ENCODE measurements around the gene ACSM4. TPM values are rescaled to one million over a fixed set of nuclear protein-coding genes. Genes with fewer than 3 reads are reported as not detected.
"Not testable (repeated sequence)": the region's sequence is repeated elsewhere in the genome, so short reads cannot be mapped to it uniquely, and the experiment has no call there.

Gene ACSM4
- total RNA-seq (not detected), polyA plus RNA-seq (not detected)

- Mint-ChIP-seq H3K27me3 (peaks cover 7% of the 10 kb centered on the region), H3K4me1 (no peaks in the 10 kb centered on the region), H3K4me3 (no peak within 1 kb of the TSS), H3K36me3 (no peaks in the 10 kb centered on the region), H3K27ac (no peak within 1 kb of the TSS), H3K9me3 (no peaks in the 10 kb centered on the region)
- DNase-seq, result no peak
- Histone ChIP-seq H3K4me1 (ENCODE audit: control insufficient read depth, insufficient read depth, low read length, poor library complexity, severe bottlenecking) (no peaks in the 10 kb centered on the region), H3K4me3 (ENCODE audit: low read depth, low read length) (no peak within 1 kb of the TSS), H3K9me3 (ENCODE audit: control insufficient read depth in 2 of 2, low read length in 2 of 2) (no peaks in the 10 kb centered on the region), H3K36me3 (ENCODE audit: control insufficient read depth, insufficient read depth, low read length) (no peaks in the 10 kb centered on the region), H3K27ac (ENCODE audit: insufficient read depth, low read length, poor library complexity, severe bottlenecking) (no peak within 1 kb of the TSS), H3K27me3 (ENCODE audit: control insufficient read depth, insufficient read depth, low read length) (peaks cover 6% of the 10 kb centered on the region)
- ATAC-seq (ENCODE audit: low read depth in 2 of 2), result no peak
Observed at GRCh38 chr12:7303772-7304171, at the start of gene ACSM4. Gene ACSM4, plus strand, starts transcription at chr12:7304072. Its CDS starts 260 bp downstream, at chr12:7304332.

GRCh38 chr12:7259060-7259459, 44.8 kb upstream of the ACSM4 start:
- H3K4me3 ChIP-seq (ENCODE audit: low read depth, low read length), result no peak overlapping the region
- H3K27me3 ChIP-seq (ENCODE audit: control insufficient read depth, insufficient read depth, low read length), result peaks cover 5% of the 10 kb centered on the region
- Mint-ChIP-seq H3K27me3 (peaks cover 22% of the 10 kb centered on the region), H3K4me1 (no peaks in the 10 kb centered on the region), H3K9me3 (peaks cover 0 to 3% (median 0%) of the 10 kb centered on the region in 7 donors), H3K4me3 (no peak overlapping the region), H3K36me3 (no peaks in the 10 kb centered on the region), H3K27ac (no peak overlapping the region)
- DNase-seq (no peak), ATAC-seq (ENCODE audit: low read depth in 2 of 2) (no peak)
- H3K9me3 ChIP-seq (ENCODE audit: control insufficient read depth in 2 of 2, low read length in 2 of 2), result no peaks in the 10 kb centered on the region
- H3K4me1 ChIP-seq (ENCODE audit: control insufficient read depth, insufficient read depth, low read length, poor library complexity, severe bottlenecking), result no peaks in the 10 kb centered on the region
- H3K27ac ChIP-seq (ENCODE audit: insufficient read depth, low read length, poor library complexity, severe bottlenecking), result no peak overlapping the region
- no peaks in the 10 kb centered on the region for H3K36me3 ChIP-seq (ENCODE audit: control insufficient read depth, insufficient read depth, low read length)

GRCh38 chr12:7264538-7264937, 39.3 kb upstream of the ACSM4 start:
- H3K9me3 Mint-ChIP-seq, result no peaks in the 10 kb centered on the region
- no peaks in the 10 kb centered on the region for H3K36me3 Mint-ChIP-seq
- no peaks in the 10 kb centered on the region for H3K9me3 ChIP-seq (ENCODE audit: control insufficient read depth in 2 of 2, low read length in 2 of 2)
- H3K4me3 Mint-ChIP-seq, result no peak overlapping the region
- H3K36me3 ChIP-seq (ENCODE audit: control insufficient read depth, insufficient read depth, low read length), result no peaks in the 10 kb centered on the region
- no peak overlapping the region for H3K4me3 ChIP-seq (ENCODE audit: low read depth, low read length)
- H3K27me3 Mint-ChIP-seq, result peaks cover 12% of the 10 kb centered on the region
- no peak overlapping the region for H3K27ac Mint-ChIP-seq
- DNase-seq, result no peak
- no peaks in the 10 kb centered on the region for H3K4me1 Mint-ChIP-seq
- no peaks in the 10 kb centered on the region for H3K4me1 ChIP-seq (ENCODE audit: control insufficient read depth, insufficient read depth, low read length, poor library complexity, severe bottlenecking)
- no peak overlapping the region for H3K27ac ChIP-seq (ENCODE audit: insufficient read depth, low read length, poor library complexity, severe bottlenecking)
- no peak for ATAC-seq (ENCODE audit: low read depth in 2 of 2)
- H3K27me3 ChIP-seq (ENCODE audit: control insufficient read depth, insufficient read depth, low read length), result peaks cover 2% of the 10 kb centered on the region

GRCh38 chr12:7265251-7265650, 38.6 kb upstream of the ACSM4 start:
- ATAC-seq (ENCODE audit: low read depth in 2 of 2) (no peak), DNase-seq (no peak)
- no peaks in the 10 kb centered on the region for H3K9me3 ChIP-seq (ENCODE audit: control insufficient read depth in 2 of 2, low read length in 2 of 2)
- H3K27me3 ChIP-seq (ENCODE audit: control insufficient read depth, insufficient read depth, low read length), result peaks cover 2% of the 10 kb centered on the region
- no peak overlapping the region for H3K27ac Mint-ChIP-seq
- no peak overlapping the region for H3K27ac ChIP-seq (ENCODE audit: insufficient read depth, low read length, poor library complexity, severe bottlenecking)
- peaks cover 5% of the 10 kb centered on the region for H3K27me3 Mint-ChIP-seq
- no peak overlapping the region for H3K4me3 ChIP-seq (ENCODE audit: low read depth, low read length)
- no peaks in the 10 kb centered on the region for H3K4me1 Mint-ChIP-seq
- no peaks in the 10 kb centered on the region for H3K36me3 Mint-ChIP-seq
- no peak overlapping the region for H3K4me3 Mint-ChIP-seq
- H3K9me3 Mint-ChIP-seq, result no peaks in the 10 kb centered on the region
- no peaks in the 10 kb centered on the region for H3K4me1 ChIP-seq (ENCODE audit: control insufficient read depth, insufficient read depth, low read length, poor library complexity, severe bottlenecking)
- no peaks in the 10 kb centered on the region for H3K36me3 ChIP-seq (ENCODE audit: control insufficient read depth, insufficient read depth, low read length)

- Histone ChIP-seq H3K4me1 (ENCODE audit: control insufficient read depth, insufficient read depth, low read length, poor library complexity, severe bottlenecking) (no peaks in the 10 kb centered on the region), H3K27ac (ENCODE audit: insufficient read depth, low read length, poor library complexity, severe bottlenecking) (no peak overlapping the region), H3K36me3 (ENCODE audit: control insufficient read depth, insufficient read depth, low read length) (no peaks in the 10 kb centered on the region), H3K4me3 (ENCODE audit: low read depth, low read length) (no peak overlapping the region), H3K9me3 (ENCODE audit: control insufficient read depth in 2 of 2, low read length in 2 of 2) (no peaks in the 10 kb centered on the region), H3K27me3 (ENCODE audit: control insufficient read depth, insufficient read depth, low read length) (peaks cover 3% of the 10 kb centered on the region)
- H3K27me3 Mint-ChIP-seq, result peaks cover 11% of the 10 kb centered on the region
- H3K36me3 Mint-ChIP-seq, result no peaks in the 10 kb centered on the region
- H3K27ac Mint-ChIP-seq, result no peak overlapping the region
- H3K4me1 Mint-ChIP-seq, result no peaks in the 10 kb centered on the region
- H3K9me3 Mint-ChIP-seq, result no peaks in the 10 kb centered on the region
- H3K4me3 Mint-ChIP-seq, result no peak overlapping the region
- no peak for ATAC-seq (ENCODE audit: low read depth in 2 of 2)
- DNase-seq, result no peak
Observed at GRCh38 chr12:7269273-7269672, 34.6 kb upstream of the ACSM4 start.

GRCh38 chr12:7271893-7272514, 31.9 kb upstream of the ACSM4 start:
- ATAC-seq (ENCODE audit: low read depth in 2 of 2) (no peak), DNase-seq (no peak)
- no peak overlapping the region for H3K4me3 ChIP-seq (ENCODE audit: low read depth, low read length)
- Mint-ChIP-seq H3K9me3 (no peaks in the 10 kb centered on the region), H3K27me3 (peaks cover 18% of the 10 kb centered on the region), H3K4me1 (no peaks in the 10 kb centered on the region), H3K27ac (no peak overlapping the region), H3K36me3 (no peaks in the 10 kb centered on the region), H3K4me3 (no peak overlapping the region)
- no peaks in the 10 kb centered on the region for H3K36me3 ChIP-seq (ENCODE audit: control insufficient read depth, insufficient read depth, low read length)
- no peaks in the 10 kb centered on the region for H3K9me3 ChIP-seq (ENCODE audit: control insufficient read depth in 2 of 2, low read length in 2 of 2)
- peaks cover 3% of the 10 kb centered on the region for H3K27me3 ChIP-seq (ENCODE audit: control insufficient read depth, insufficient read depth, low read length)
- no peaks in the 10 kb centered on the region for H3K4me1 ChIP-seq (ENCODE audit: control insufficient read depth, insufficient read depth, low read length, poor library complexity, severe bottlenecking)
- no peak overlapping the region for H3K27ac ChIP-seq (ENCODE audit: insufficient read depth, low read length, poor library complexity, severe bottlenecking)

- not testable (repeated sequence) for H3K4me1 ChIP-seq (ENCODE audit: control insufficient read depth, insufficient read depth, low read length, poor library complexity, severe bottlenecking); H3K9me3 Mint-ChIP-seq; DNase-seq; H3K4me3 ChIP-seq (ENCODE audit: low read depth, low read length); H3K27ac ChIP-seq (ENCODE audit: insufficient read depth, low read length, poor library complexity, severe bottlenecking); H3K27me3 ChIP-seq (ENCODE audit: control insufficient read depth, insufficient read depth, low read length); ATAC-seq (ENCODE audit: low read depth in 2 of 2); H3K4me1 Mint-ChIP-seq; H3K4me3 Mint-ChIP-seq; H3K9me3 ChIP-seq (ENCODE audit: control insufficient read depth in 2 of 2, low read length in 2 of 2); H3K36me3 ChIP-seq (ENCODE audit: control insufficient read depth, insufficient read depth, low read length); H3K36me3 Mint-ChIP-seq; H3K27ac Mint-ChIP-seq
- H3K27me3 Mint-ChIP-seq, result peaks cover 14% of the 10 kb centered on the region
Observed at GRCh38 chr12:7275482-7275881, 28.4 kb upstream of the ACSM4 start.

GRCh38 chr12:7282844-7283243, 21.0 kb upstream of the ACSM4 start:
- H3K4me1 Mint-ChIP-seq, result no peaks in the 10 kb centered on the region
- DNase-seq, result no peak
- no peaks in the 10 kb centered on the region for H3K9me3 ChIP-seq (ENCODE audit: control insufficient read depth in 2 of 2, low read length in 2 of 2)
- no peaks in the 10 kb centered on the region for H3K36me3 ChIP-seq (ENCODE audit: control insufficient read depth, insufficient read depth, low read length)
- no peak overlapping the region for H3K4me3 Mint-ChIP-seq
- H3K27ac ChIP-seq (ENCODE audit: insufficient read depth, low read length, poor library complexity, severe bottlenecking), result no peak overlapping the region
- H3K27me3 ChIP-seq (ENCODE audit: control insufficient read depth, insufficient read depth, low read length), result peaks cover 6% of the 10 kb centered on the region
- H3K9me3 Mint-ChIP-seq, result peaks cover 0 to 23% (median 8%) of the 10 kb centered on the region in 7 donors
- no peak overlapping the region for H3K27ac Mint-ChIP-seq
- no peak for ATAC-seq (ENCODE audit: low read depth in 2 of 2)
- H3K36me3 Mint-ChIP-seq, result no peaks in the 10 kb centered on the region
- peaks cover 10% of the 10 kb centered on the region for H3K27me3 Mint-ChIP-seq
- H3K4me1 ChIP-seq (ENCODE audit: control insufficient read depth, insufficient read depth, low read length, poor library complexity, severe bottlenecking), result no peaks in the 10 kb centered on the region
- H3K4me3 ChIP-seq (ENCODE audit: low read depth, low read length), result no peak overlapping the region
